Trophoblast cell (in vitro differentiated cells and primary cell): ENCODE data around the gene EMILIN2.
"Not testable (repeated sequence)": the region's sequence is repeated elsewhere in the genome, so short reads cannot be mapped to it uniquely, and the experiment has no call there.

Experiments
- DNase-seq, 2 donors: peaks; one replicate each; pipeline ENCODE4 v3.0.0-alpha.2; 2016
- H2AFZ ChIP-seq: 2 replicates; pipeline ENCODE4 v1.6.1; 2013; ENCODE audit warnings: low read length, moderate library complexity, mild to moderate bottlenecking; ENCODE audit not compliant: insufficient read depth, poor library complexity
- H2AK5ac ChIP-seq: 2 replicates; pipeline ENCODE4 v1.6.1; 2013; ENCODE audit warnings: mild to moderate bottlenecking, low read length
- H2BK120ac ChIP-seq: 2 replicates; pipeline ENCODE4 v1.6.1; 2013; ENCODE audit warnings: low read length, mild to moderate bottlenecking, moderate library complexity; ENCODE audit not compliant: insufficient read depth, poor library complexity
- H2BK12ac ChIP-seq: 2 replicates; pipeline ENCODE4 v1.6.1; 2013; ENCODE audit warnings: mild to moderate bottlenecking, low read length, moderate library complexity
- H2BK5ac ChIP-seq: 2 replicates; pipeline ENCODE4 v1.6.1; 2013; ENCODE audit warnings: low read length, low read depth, moderate library complexity, mild to moderate bottlenecking; ENCODE audit not compliant: poor library complexity
- H3K14ac ChIP-seq: 2 replicates; pipeline ENCODE4 v1.6.1; 2013; ENCODE audit warnings: mild to moderate bottlenecking, low read length
- H3K18ac ChIP-seq: 2 replicates; pipeline ENCODE4 v1.6.1; 2013; ENCODE audit warnings: mild to moderate bottlenecking, low read length
- H3K23ac ChIP-seq: 2 replicates; pipeline ENCODE4 v1.6.1; 2013; ENCODE audit warnings: low read length
- H3K27ac ChIP-seq: 2 replicates; pipeline ENCODE4 v1.5.1; 2013; ENCODE audit warnings: low read depth, mild to moderate bottlenecking, inconsistent platforms, low read length, moderate library complexity
- H3K27me3 ChIP-seq: 2 replicates; pipeline ENCODE4 v1.6.1; 2013; ENCODE audit warnings: inconsistent platforms, mild to moderate bottlenecking, low read length, moderate library complexity; ENCODE audit not compliant: insufficient read depth
- H3K36me3 ChIP-seq, 2 experiments: 1 replicate in 1 of 2; 2 replicates in 1 of 2; pipeline ENCODE4 v1.6.1; 2013; ENCODE audit warnings: low read length in 2 of 2, mild to moderate bottlenecking in 2 of 2, moderate library complexity in 1 of 2; ENCODE audit not compliant: insufficient read depth in 2 of 2, control insufficient read depth in 1 of 2
- H3K4ac ChIP-seq: 2 replicates; pipeline ENCODE4 v1.6.1; 2013; ENCODE audit warnings: low read depth, mild to moderate bottlenecking, low read length, moderate library complexity
- H3K4me1 ChIP-seq, 2 experiments: 1 replicate in 1 of 2; 2 replicates in 1 of 2; pipeline ENCODE4 v1.6.1; 2013; ENCODE audit warnings: low read length in 2 of 2, mild to moderate bottlenecking in 2 of 2, moderate library complexity in 1 of 2; ENCODE audit not compliant: insufficient read depth in 2 of 2, control insufficient read depth in 1 of 2
- H3K4me2 ChIP-seq: 2 replicates; pipeline ENCODE4 v1.6.1; 2013; ENCODE audit warnings: inconsistent platforms, mild to moderate bottlenecking, low read length, moderate library complexity
- H3K4me3 ChIP-seq: 2 replicates; pipeline ENCODE4 v1.5.1; 2013; ENCODE audit warnings: mild to moderate bottlenecking, low read depth, low read length, inconsistent platforms
- H3K79me1 ChIP-seq: one replicate; pipeline ENCODE4 v1.6.1; 2013; ENCODE audit warnings: low read length
- H3K79me2 ChIP-seq: 2 replicates; pipeline ENCODE4 v1.6.1; 2013; ENCODE audit warnings: low read length, mild to moderate bottlenecking; ENCODE audit not compliant: control insufficient read depth, insufficient read depth, poor library complexity
- H3K9ac ChIP-seq: 2 replicates; pipeline ENCODE4 v1.6.1; 2013; ENCODE audit warnings: mild to moderate bottlenecking, low read length
- H3K9me3 ChIP-seq: 2 replicates; pipeline ENCODE4 v1.6.1; 2013; ENCODE audit warnings: low read depth, mild to moderate bottlenecking, control low read depth, inconsistent platforms, low read length; ENCODE audit not compliant: insufficient read depth
- H4K12ac ChIP-seq: 2 replicates; pipeline ENCODE4 v1.6.1; 2013; ENCODE audit warnings: low read depth, mild to moderate bottlenecking, low read length, moderate library complexity
- H4K8ac ChIP-seq: 2 replicates; pipeline ENCODE4 v1.6.1; 2013; ENCODE audit warnings: low read depth, mild to moderate bottlenecking, low read length, moderate library complexity
- H4K91ac ChIP-seq: one replicate; pipeline ENCODE4 v1.6.1; 2013; ENCODE audit warnings: low read depth, mild to moderate bottlenecking, low read length, moderate library complexity
- WGBS: extraction: QIAGEN DNeasy Blood & Tissue Kit; methylation state at CpG from one replicate; pipeline ENCODE4 v1.1.7; 2013; ENCODE audit warnings: missing lambda C conversion rate; ENCODE audit not compliant: insufficient read length, insufficient coverage; ENCODE audit errors: extremely low coverage; 5-methylcytosine and 5-hydroxymethylcytosine counted together

EMILIN2 gene

DNA sequence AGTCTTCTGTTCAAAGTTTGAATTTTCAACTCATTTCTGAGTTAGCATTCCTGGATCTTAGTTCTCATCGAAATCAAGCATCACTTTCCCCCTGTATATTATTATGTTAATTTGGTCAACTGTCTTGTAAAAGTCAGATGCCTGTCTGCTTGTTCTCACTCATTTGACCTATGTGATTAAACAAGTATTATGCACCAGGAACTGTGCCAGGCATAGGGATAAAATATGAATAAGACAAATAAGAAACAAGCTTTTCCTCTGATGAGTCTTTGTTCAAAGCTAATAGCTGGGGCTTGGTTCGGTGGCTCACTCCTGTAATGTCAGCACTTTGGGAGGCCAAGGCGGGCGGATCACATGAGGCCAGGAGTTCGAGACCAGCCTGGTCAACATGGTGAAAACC lies 19.7 kb upstream of the EMILIN2 start:
- H3K36me3 ChIP-seq: no peaks in the 10 kb centered on the region
- no peak overlapping the region for H3K23ac ChIP-seq
- no peak overlapping the region for H3K14ac ChIP-seq
- H3K4ac ChIP-seq: no peak overlapping the region
- H2BK120ac ChIP-seq: no peak overlapping the region
- no peaks in the 10 kb centered on the region for H3K79me1 ChIP-seq
- no peaks in the 10 kb centered on the region for H3K79me2 ChIP-seq
- no peak overlapping the region for H2BK5ac ChIP-seq
- no peak overlapping the region for H4K12ac ChIP-seq
- no peak overlapping the region for H3K9ac ChIP-seq
- no peak overlapping the region for H2AFZ ChIP-seq
- H4K8ac ChIP-seq: no peak overlapping the region
- no peak overlapping the region for H3K27ac ChIP-seq
- H2AK5ac ChIP-seq: no peak overlapping the region
- no peak overlapping the region for H4K91ac ChIP-seq
- H3K4me2 ChIP-seq: no peak overlapping the region
- no peak for DNase-seq
- H3K18ac ChIP-seq: no peak overlapping the region
- H3K27me3 ChIP-seq: no peaks in the 10 kb centered on the region
- WGBS: no CpG with 5 or more reads among the region's 5 CpGs
- peaks cover 0 to under 1% of the 10 kb centered on the region in 2 experiments for H3K4me1 ChIP-seq
- H3K4me3 ChIP-seq: no peak overlapping the region
- H2BK12ac ChIP-seq: no peak overlapping the region
- no peaks in the 10 kb centered on the region for H3K9me3 ChIP-seq

GRCh38 chr18:2836118-2836517 lies 10.7 kb upstream of the EMILIN2 start:
- H2BK120ac ChIP-seq, H3K23ac ChIP-seq, H2AK5ac ChIP-seq, H3K79me1 ChIP-seq, H3K18ac ChIP-seq, H3K27me3 ChIP-seq, H3K9ac ChIP-seq, H3K79me2 ChIP-seq, H3K4ac ChIP-seq, H3K36me3 ChIP-seq, H3K4me2 ChIP-seq, H3K27ac ChIP-seq, H4K12ac ChIP-seq, H2BK12ac ChIP-seq, H2BK5ac ChIP-seq, H3K9me3 ChIP-seq, H3K4me1 ChIP-seq, H3K4me3 ChIP-seq, H4K91ac ChIP-seq, DNase-seq, H3K14ac ChIP-seq, H2AFZ ChIP-seq, H4K8ac ChIP-seq: not testable (repeated sequence)
- WGBS: no CpG with 5 or more reads among the region's 3 CpGs

DNA sequence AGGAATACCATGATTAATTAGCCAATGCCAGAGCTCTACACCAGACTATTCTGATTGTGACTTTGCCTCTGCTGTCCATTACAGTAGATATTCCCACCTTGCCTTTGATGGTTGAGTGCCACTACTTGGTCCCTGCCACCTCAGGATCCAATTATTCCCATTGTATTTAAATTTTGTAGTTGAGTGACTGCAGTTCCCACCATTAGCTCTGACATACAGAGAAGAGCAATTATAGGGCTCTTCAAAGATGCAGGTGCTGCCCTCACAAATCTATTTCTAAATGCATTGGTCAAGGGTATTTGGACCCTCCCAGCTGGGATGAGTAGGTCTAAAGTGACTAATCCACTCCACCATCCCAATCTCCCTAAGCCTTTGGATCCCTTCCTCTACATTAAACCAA lies 9.5 kb upstream of the EMILIN2 start:
- H3K14ac ChIP-seq, H2BK120ac ChIP-seq, H4K8ac ChIP-seq, DNase-seq, H4K12ac ChIP-seq, H4K91ac ChIP-seq, H3K79me1 ChIP-seq, H3K9ac ChIP-seq, H3K23ac ChIP-seq, H3K79me2 ChIP-seq, H3K18ac ChIP-seq, H3K4me1 ChIP-seq, H3K4me3 ChIP-seq, H2BK5ac ChIP-seq, H2BK12ac ChIP-seq, H2AK5ac ChIP-seq, H3K4ac ChIP-seq, H3K27me3 ChIP-seq, H3K4me2 ChIP-seq, H2AFZ ChIP-seq, H3K36me3 ChIP-seq, H3K9me3 ChIP-seq, H3K27ac ChIP-seq: not testable (repeated sequence)

DNA sequence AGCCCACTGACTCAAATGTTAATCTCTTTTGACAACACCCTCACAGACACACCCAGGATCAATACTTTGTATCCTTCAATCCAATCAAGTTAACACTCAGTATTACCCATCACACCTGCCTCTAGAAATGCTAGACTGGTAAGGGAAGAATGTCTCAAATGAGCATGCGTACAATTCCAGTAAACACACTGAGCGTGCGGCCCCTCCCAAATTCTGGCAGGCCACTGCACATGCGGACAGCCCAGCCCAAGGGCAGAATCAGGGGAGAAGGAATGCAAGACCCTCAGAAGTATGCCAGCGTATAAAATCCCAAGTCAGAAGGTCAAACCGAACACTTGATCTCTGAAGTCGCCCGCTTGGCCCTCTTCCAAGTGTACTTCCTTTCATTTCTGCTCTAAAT lies 7.6 kb upstream of the EMILIN2 start:
- Histone ChIP-seq H2BK5ac (no peak overlapping the region), H3K4me3 (no peak overlapping the region), H2AK5ac (no peak overlapping the region), H3K18ac (no peak overlapping the region), H3K23ac (no peak overlapping the region), H4K12ac (no peak overlapping the region), H3K36me3 (no peaks in the 10 kb centered on the region), H2BK120ac (no peak overlapping the region), H3K79me1 (no peaks in the 10 kb centered on the region), H3K4me2 (no peak overlapping the region), H3K27me3 (no peaks in the 10 kb centered on the region), H3K9ac (no peak overlapping the region), H3K27ac (no peak overlapping the region), H2BK12ac (no peak overlapping the region), H3K79me2 (no peaks in the 10 kb centered on the region), H3K14ac (no peak overlapping the region), H4K8ac (no peak overlapping the region), H3K9me3 (no peaks in the 10 kb centered on the region), H2AFZ (no peak overlapping the region), H3K4ac (no peak overlapping the region), H3K4me1 (no peaks in the 10 kb centered on the region), H4K91ac (no peak overlapping the region)
- DNase-seq: no peak
- no CpG with 5 or more reads among the region's 8 CpGs for WGBS

DNA sequence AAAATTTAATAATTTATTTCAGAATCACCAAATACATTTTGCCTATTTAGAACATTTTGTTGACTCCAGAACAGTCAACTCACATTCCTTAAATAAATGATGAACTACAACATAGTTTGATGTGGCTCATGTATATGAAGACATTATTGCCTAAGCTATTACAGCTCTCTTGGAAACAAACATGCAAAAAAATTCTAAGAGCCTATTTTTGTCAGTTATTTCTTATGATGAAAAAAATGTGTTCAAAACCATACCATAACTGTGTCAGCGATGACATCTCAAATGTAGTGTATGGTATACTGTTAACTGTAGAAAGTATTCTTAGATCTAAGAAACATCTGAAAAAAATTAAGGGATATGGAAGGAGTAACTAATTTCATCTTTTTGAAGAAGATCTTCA lies 6.3 kb upstream of the EMILIN2 start:
- H3K4ac ChIP-seq: no peak overlapping the region
- H2BK120ac ChIP-seq: no peak overlapping the region
- no peak overlapping the region for H3K23ac ChIP-seq
- H3K79me1 ChIP-seq: no peaks in the 10 kb centered on the region
- no peak overlapping the region for H3K27ac ChIP-seq
- no peaks in the 10 kb centered on the region for H3K4me1 ChIP-seq
- no peaks in the 10 kb centered on the region for H3K79me2 ChIP-seq
- no peak overlapping the region for H2BK12ac ChIP-seq
- H3K14ac ChIP-seq: no peak overlapping the region
- no peaks in the 10 kb centered on the region for H3K9me3 ChIP-seq
- H3K18ac ChIP-seq: no peak overlapping the region
- no peaks in the 10 kb centered on the region for H3K36me3 ChIP-seq
- no peak overlapping the region for H4K12ac ChIP-seq
- DNase-seq: no peak
- no peaks in the 10 kb centered on the region for H3K27me3 ChIP-seq
- no CpG with 5 or more reads among the region's 1 CpG for WGBS
- no peak overlapping the region for H2AFZ ChIP-seq
- no peak overlapping the region for H2BK5ac ChIP-seq
- no peak overlapping the region for H3K4me3 ChIP-seq
- H4K91ac ChIP-seq: no peak overlapping the region
- H3K4me2 ChIP-seq: no peak overlapping the region
- no peak overlapping the region for H4K8ac ChIP-seq
- H2AK5ac ChIP-seq: no peak overlapping the region
- no peak overlapping the region for H3K9ac ChIP-seq
